ENCODE results near the gene CENPU.

The CENPU gene

DNA sequence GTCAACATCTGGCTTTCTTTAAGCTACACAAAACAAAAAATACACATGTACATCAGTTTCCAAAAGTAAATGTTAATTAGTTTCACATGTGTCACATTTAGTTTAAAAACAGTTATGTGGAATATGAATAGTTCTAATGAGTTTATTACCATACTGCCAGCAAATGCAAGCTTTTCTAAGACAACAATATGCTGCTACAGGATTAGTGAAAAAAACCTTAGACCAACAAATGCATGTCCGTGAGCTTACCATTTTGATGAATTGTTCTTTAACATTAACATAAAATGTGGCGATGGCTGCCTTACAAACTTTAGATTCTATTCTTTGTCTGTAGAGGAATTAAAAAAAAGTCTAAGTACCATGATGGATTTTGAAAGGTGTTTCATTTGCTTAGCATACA is 31.8 kb downstream of the CENPU start:
- DNase-seq = no peak

DNA sequence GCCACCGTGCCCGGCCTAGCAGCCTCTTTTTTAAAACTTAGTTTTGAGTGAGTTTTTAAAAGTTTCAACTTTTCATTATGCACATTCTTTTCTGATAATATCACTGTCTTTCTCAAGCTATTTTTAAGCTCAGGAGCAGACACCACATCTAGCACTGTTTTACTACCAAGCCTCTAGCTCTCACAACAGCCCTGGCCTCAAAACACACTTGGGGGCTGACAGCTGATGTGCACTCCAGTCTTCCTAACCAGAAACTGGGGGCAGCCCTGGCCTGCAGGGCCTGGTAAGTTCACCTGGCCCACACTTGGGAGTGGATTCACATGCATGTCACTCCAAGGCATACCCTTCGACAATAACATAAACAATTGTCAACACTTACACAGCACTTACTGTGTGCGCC is 34.0 kb downstream of the CENPU start:
- no peak for DNase-seq

DNA sequence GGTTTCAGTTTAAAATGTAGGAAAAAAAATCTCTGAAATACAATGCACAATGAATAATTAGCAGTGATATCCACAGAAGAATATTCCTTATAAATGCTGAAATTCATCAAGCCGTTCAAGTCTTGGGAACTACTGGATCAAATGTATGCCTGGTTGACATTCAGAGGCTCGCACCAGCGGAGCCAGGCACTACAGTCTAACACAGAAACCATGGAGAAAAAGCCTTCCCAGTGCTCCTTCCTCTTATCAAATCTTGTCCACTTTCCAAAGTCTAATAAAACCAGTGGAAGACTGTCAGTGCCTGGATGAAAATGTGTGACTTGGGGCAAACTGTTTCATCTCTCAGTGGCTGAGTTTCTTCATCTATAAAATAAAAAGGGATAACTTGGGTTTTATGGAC is 35.9 kb downstream of the CENPU start:
- no peak for DNase-seq

DNA sequence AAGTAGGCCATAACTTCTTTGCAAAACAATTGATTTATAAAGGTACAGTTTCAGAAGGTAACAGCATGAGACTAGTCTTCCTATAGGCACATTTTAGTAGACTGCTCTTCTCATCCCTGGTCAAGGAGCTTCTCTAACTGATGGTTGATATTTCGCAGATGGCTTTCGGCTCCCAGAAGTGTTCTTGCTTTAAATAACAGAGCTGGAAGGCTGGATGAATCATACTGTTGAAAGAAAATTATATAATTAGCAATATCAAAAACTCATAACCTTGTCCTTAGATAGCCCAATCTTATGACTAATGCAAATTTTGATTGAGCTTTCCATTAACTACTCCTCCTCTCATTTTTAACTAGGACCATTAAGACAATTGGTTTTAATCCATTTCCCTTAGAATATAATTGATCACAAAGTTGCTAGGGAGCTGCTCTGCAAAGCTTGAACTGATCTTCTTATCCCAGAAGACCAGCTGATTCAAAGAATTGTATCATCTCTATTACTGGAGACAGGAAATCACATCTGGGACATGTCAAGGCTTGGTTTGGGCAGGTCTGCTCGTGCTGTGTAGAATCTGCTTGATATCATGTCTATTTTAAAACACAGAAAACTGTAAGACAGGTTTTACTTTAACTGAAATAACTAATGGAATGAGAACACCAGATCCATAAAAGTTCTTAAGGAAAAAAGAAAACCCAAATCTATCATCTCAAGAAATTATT is 38.6 kb downstream of the CENPU start:
- DNase-seq = no peak

GRCh38 chr4:184694412-184694956 is 39.4 kb downstream of the CENPU start:
- no peak for DNase-seq

- no peak for DNase-seq
These were observed 40.8 kb downstream of the CENPU start for GRCh38 chr4:184693056-184693455.

GRCh38 chr4:184689681-184690080 is 44.2 kb downstream of the CENPU start:
- no peak for DNase-seq

GRCh38 chr4:184688447-184688846 is 45.4 kb downstream of the CENPU start:
- no peak for DNase-seq

DNA sequence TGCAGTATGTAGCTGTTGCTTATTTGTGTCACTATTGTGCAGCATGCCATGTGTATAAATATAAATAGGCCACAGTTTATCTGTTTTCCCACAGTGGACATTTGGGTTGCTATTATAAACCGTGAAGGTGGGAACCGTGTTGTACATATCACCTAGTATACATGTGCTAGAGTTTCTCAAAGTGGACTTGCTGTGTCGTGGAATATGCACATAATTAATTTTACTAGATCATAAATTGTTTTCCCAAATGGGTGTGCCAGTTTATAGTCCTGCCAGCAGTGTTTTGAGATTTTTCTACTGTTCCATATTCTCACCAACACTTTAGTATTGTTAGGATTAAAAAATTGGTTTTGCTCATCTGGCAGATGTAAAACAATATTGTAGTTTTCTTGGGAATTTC is 45.9 kb downstream of the CENPU start:
- DNase-seq = no peak

GRCh38 chr4:184684491-184685189 is 49.3 kb downstream of the CENPU start:
- no peak for DNase-seq

GRCh38 chr4:184681916-184682315 is 52.0 kb downstream of the CENPU start:
- DNase-seq = no peak

- DNase-seq = no peak
These were observed 53.2 kb downstream of the CENPU start for GRCh38 chr4:184680698-184681097.

DNA sequence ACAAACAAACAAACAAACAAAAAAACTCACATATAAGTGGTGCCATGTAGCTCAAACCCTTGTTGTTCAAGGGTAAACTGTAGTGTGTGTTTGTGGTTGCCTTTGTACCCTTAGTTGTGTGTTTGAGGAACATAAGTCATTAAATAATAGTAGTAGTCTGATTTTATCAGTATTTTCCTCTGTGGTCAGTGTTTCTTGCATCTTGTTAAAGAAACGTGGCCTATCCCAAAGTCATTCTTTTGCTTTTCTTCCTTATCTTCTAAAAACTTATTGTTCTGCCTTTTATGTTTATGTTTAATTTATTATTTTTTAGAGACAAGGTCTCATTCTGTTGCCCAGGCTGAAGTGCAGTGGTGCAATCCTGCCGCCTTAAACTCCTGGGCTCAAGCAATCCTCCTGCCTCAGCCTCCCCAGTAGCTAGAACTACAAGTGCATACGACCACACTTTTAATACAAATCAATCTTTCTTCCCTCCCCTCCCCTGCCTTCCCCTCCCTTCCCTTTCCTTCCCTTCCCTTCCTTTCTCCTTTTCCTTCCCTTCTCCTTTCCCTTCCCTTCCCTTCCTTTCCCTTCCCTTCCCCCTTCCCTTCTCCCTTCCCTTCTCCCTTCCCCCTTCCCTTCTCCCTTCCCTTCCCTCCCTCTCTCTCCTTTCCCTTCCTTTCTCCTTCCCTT is 57.9 kb downstream of the CENPU start:
- no peak for DNase-seq

DNA sequence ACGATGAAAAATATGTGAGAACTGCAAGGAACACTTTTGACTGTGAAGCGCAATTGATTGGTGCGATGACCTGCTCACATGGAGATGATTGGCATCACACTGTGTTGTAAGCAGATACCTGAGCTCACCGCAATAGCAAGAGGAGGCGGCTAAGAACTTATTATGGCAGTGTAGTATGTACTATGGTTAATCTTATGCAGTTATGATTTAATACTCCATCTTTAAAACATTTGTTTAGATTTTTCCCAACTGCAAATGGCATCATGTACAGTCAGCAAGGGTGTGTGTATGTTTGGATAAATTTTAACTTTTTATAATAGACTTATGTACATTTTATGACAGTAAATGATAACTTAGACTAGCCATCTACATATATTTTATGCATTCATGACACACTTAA is 58.9 kb downstream of the CENPU start:
- no peak for DNase-seq

DNA sequence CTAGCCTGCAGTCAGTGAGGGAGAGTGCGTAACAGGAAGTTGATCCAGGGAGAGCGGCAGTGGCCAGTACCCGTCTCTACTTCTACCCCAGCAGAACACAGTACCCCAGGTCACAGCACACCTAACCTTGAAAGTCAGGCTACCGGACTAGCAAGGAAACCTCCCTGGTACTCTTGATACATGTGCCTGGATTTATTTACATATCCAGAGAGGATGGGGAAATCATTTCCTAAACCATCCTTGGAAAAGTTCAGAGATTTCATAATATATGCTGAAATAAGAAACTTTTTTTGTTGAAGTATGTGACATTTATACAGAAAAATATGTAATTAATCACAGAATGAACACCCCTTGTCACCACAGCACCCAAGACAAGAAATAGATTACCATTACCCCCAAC is 59.9 kb downstream of the CENPU start:
- no peak for DNase-seq

DNA sequence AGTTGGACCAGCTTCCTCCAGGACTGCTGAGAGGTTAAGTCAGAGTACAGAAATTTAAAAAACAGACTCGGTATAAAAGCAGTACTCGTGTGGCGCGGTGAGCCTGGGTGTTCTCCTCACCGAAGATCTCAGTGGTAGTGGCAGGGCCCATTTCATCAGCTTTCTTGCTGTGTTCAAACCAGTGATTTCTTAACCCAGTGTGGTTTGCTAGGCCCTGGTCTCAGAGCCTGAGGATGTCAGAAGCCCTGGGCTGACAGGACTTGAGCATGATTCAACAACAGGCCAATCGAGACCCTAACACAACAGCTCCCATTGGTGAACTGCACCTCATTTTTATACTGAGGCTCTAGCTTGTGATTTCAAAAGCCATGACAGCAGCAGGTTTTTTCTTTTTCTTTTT is 61.2 kb downstream of the CENPU start:
- no peak for DNase-seq

DNA sequence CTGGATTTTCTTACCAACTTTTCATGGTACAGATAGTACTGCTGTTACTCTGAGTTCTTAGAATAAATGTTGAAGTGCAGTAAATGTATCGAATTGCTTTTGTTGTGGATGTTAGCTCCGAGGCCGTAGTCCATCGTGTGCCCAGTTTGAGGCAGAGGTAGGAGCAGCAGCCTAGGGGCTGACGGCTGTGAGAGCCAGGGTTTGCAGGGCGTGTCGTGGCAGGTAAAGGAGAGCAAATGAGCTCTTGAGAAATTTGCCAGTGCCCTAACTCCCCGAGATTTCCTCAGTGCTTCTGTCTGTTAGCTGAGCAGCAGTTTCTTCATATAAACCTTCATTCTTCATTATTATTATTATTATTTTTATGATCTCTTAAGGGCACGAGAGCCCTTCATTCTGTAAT is 62.8 kb downstream of the CENPU start:
- no peak for DNase-seq

GRCh38 chr4:184669251-184669650 is 64.6 kb downstream of the CENPU start:
- no peak for DNase-seq

- DNase-seq = no peak
These were observed 65.3 kb downstream of the CENPU start for GRCh38 chr4:184668511-184669114.

- no peak for DNase-seq
These were observed 65.8 kb downstream of the CENPU start for GRCh38 chr4:184668096-184668495.

DNA sequence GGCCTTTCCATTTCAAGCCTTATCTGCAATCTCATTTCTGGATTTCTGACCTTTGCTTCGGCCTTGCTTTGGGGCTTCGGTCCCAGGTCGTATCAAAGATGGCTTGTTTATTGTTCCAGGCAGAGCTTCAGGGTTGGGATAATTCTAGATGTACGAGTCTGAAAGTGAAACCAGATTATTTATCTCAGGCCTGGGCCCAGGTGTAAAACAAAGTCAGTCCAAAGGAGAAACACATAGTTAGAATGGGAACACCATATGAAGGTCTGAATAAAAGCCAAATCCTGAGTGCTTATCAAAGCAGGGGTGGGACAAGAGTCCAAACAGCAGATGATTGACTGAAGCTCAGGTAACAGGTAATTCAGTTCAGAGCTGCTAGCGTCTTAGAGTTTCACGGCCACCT is 67.2 kb downstream of the CENPU start:
- DNase-seq = no peak

DNA sequence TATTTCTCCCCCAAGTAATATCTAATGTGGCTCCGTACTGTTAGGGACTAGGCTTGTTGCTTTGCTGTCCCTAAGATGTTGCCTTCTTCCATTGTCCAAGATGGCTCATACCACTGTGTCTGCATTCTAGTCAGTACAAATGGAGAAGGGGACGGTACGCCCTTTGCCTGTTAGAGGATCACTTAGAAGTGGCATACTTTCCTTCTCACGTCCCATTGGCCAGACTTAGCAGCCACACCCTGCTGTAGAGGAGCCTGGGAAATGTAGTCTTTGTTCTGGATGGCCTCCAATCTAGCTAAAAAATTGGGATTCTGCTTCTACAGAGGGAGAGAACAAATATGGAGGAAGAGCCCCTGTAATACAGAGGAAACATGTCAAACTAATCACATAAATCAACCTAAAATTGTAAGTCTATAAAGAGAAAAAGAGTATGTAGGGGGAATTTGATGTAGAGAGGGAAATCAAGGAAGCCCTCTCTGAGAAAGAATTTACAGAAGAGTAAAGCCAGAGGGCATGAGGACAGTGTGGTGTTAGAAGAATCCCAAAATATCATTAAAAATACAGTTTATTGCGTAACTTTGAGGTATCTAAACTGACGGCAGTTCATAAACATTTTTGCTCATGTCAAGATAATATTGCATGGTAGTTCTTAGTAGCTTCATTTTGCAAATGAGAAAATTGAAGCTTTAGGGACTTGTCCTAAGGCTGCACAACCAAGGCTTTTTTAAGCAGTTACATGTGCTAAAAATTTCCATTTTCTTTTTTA is 69.3 kb downstream of the CENPU start:
- DNase-seq = no peak

DNA sequence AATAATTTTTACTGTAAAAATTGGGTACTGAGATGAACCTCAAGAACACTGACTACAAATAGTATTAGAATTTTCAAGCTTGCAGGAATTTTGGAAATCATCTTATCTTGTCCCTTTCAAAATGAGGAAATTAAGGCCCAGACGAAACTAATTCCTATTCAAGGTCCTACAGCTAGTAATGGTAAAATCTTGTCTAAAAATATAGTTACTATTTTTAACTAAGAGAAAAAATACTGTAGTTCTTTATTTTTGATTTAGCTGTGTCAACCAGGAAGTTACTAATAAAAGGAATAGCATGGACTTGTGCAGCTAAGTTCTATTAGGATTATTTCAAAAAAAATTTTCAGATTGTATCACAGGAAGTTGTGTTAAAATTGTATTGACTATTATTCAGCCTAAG is 71.7 kb downstream of the CENPU start:
- no peak for DNase-seq

All from NCI-H748 treated with DMSO at 0.1 percent for 48 hours (cell line).